ENCODE results near the gene DUSP28. TPM values are rescaled to one million over a fixed set of nuclear protein-coding genes. Genes with fewer than 3 reads are reported as not detected.
"Not testable (repeated sequence)": the region's sequence is repeated elsewhere in the genome, so short reads cannot be mapped to it uniquely, and the experiment has no call there.

DUSP28 gene
- total RNA-seq, 1 donor from 2014 or later: 5.3 TPM

DNA sequence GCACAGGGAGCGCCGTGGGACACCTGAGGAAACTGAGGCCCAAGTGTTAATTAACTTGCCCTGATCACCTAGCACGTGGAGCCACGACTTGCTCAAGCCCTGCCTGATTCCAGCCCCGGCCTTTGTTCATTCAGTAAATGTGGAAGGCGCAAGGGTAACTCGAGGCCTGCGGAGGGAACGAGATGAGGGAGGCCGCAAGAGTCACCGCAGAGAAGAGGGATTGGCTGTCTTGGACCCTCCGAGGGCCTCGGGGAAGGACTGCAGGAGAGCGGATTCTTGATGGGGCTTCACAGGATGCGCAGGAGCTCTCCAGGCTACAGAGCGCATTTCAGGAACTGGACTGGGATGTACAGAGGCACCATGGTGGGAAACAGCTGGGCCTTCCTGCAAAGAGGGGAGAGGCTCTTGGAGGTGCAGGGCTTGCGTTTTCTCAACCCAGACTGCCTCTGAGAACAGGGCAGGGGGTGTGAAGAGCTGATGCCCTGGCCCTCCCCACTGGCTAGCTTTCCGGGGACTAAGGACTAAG, 1.9 kb upstream of the DUSP28 start:
- TF ChIP-seq CTCF (IDR thresholded peaks at IDR 0.05): no peak
- Histone ChIP-seq H3K27ac (no peak overlapping the region), H3K9me3 (no peaks in the 10 kb centered on the region), H3K4me1 (peaks cover 48% of the 10 kb centered on the region), H3K4me3 (peak overlapping the region; percentile 45), H3K36me3 (no peaks in the 10 kb centered on the region), H3K27me3 (no peaks in the 10 kb centered on the region)
- intact Hi-C loops (cut with DNase I): no loop called here
- ATAC-seq (no peak), DNase-seq (no peak)

GRCh38 chr2:240559286-240559685, 871 bp upstream of the DUSP28 start:
- no peak for TF ChIP-seq CTCF (IDR thresholded peaks at IDR 0.05)
- Histone ChIP-seq H3K4me3 (peak overlapping the region; percentile 98), H3K9me3 (no peaks in the 10 kb centered on the region), H3K4me1 (peaks cover 56% of the 10 kb centered on the region), H3K36me3 (no peaks in the 10 kb centered on the region), H3K27ac (no peak overlapping the region), H3K27me3 (no peaks in the 10 kb centered on the region)
- intact Hi-C loops (cut with DNase I): no loop called here
- ATAC-seq: no peak
- DNase-seq: no peak

GRCh38 chr2:240560480-240561324, 545 bp downstream of the DUSP28 start:
- peak overlapping the region; percentile 98 for H3K4me3 ChIP-seq
- H3K4me1 ChIP-seq: peaks cover 70% of the 10 kb centered on the region
- H3K27me3 ChIP-seq: no peaks in the 10 kb centered on the region
- intact Hi-C loops (cut with DNase I): no loop called here
- H3K36me3 ChIP-seq: no peaks in the 10 kb centered on the region
- peak; percentile 32 for TF ChIP-seq CTCF (IDR thresholded peaks at IDR 0.05)
- peak; percentile 100 for DNase-seq
- peak overlapping the region; percentile 100 for H3K27ac ChIP-seq
- no peaks in the 10 kb centered on the region for H3K9me3 ChIP-seq
- peak; percentile 85 for ATAC-seq

- DNase-seq (no peak), ATAC-seq (no peak)
- H3K9me3 ChIP-seq: no peaks in the 10 kb centered on the region
- TF ChIP-seq CTCF (IDR thresholded peaks at IDR 0.05): peak; percentile 5
- H3K4me1 ChIP-seq: peaks cover 76% of the 10 kb centered on the region
- intact Hi-C loops (cut with DNase I): no loop called here
- peak overlapping the region; percentile 100 for H3K27ac ChIP-seq
- H3K27me3 ChIP-seq: no peaks in the 10 kb centered on the region
- no peaks in the 10 kb centered on the region for H3K36me3 ChIP-seq
- H3K4me3 ChIP-seq: peak overlapping the region; percentile 98
Measured at GRCh38 chr2:240561325-240561971, 1.3 kb downstream of the DUSP28 start.

DNA sequence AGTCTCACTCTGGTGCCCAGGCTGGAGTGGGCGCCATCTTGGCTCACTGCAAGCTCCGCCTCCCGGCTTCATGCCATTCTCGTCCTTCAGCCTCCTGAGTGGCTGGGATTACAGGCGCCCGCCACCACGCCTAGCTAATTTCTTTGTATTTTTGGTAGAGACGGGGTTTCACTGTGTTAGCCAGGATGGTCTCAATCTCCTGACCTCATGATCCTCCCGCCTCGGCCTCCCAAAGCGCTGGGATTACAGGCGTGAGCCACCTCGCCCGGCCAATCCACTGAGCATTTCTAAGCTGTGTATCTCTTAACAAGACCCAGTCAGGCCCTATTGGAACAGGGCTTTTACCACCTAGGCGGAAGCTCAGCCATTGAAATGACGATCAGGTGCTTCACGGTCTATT, 3.1 kb downstream of the DUSP28 start:
- intact Hi-C loops (cut with DNase I); DNase-seq: not testable (repeated sequence)

More for the DNA sequence above, 3.1 kb downstream of the DUSP28 start:
- H3K27me3 ChIP-seq, H3K4me3 ChIP-seq, ATAC-seq, H3K9me3 ChIP-seq, H3K36me3 ChIP-seq, H3K27ac ChIP-seq: not testable (repeated sequence)
- H3K4me1 ChIP-seq: peaks cover 73% of the 10 kb centered on the region
